PC-9 (cell line): Measurements from ENCODE around the gene ADAMTSL3.

ENCODE experiments used
- CTCF ChIP-seq: fragments of 200-600 bp; sonication (generic); conservative IDR thresholded peaks from 2 replicates; pipeline ENCODE4 v1.6.1; 2017; ENCODE audit warnings: mixed run types, antibody characterized with exemption, mild to moderate bottlenecking, moderate library complexity
- EZH2 ChIP-seq: fragments of 200-600 bp; sonication (generic); IDR thresholded peaks from 2 replicates; pipeline ENCODE4 v1.8.0; 2017; ENCODE audit warnings: antibody characterized with exemption, low read depth

- no peak for TF ChIP-seq CTCF
- no peak for TF ChIP-seq EZH2
Observed at GRCh38 chr15:83893308-83893707, 239.4 kb downstream of the ADAMTSL3 start.
